Upper lobe of left lung (tissue), 4 donors: ENCODE results near the gene SYT6.

ENCODE experiments used
- EP300 ChIP-seq, 4 donors: sonication (generic); formaldehyde crosslinking; IDR thresholded peaks; one replicate each; pipeline ENCODE4 v1.5.1; 2017; ENCODE audit warnings: antibody characterized with exemption in 4 of 4, control low read depth in 2 of 4
- TF ChIP-seq, protein P1 (sequence below), 6 experiments: fragments of 450-650 bp in 4 of 6; fragments of 200-600 bp in 2 of 6; sonication (generic) in 2 of 6; IDR thresholded peaks; one replicate each; pipeline ENCODE4 v1.5.1; 2016 to 2019; ENCODE audit warnings: antibody characterized with exemption in 6 of 6

DNA sequence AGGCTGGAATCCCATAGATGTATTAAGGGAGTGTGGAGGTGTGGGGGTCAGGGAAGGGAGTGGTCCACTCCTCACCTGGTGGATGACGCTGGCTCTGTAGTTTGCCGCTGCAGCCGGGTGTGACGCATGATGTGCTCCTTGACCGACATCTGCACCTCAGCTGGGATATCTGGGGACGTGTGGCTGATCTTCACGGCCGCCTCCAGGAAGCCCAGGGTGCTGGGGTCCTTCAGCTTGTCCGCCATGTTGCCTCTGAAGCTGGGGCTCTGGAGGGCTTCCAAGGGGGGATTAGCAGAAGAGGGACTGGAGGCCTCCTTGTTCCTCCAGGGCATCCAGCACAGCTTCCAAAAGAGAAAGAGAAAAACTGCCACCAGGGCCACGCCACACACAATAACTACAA, 14.1 kb downstream of the SYT6 start:
- TF ChIP-seq EP300 (IDR thresholded peaks at IDR 0.05) = no peak
- TF ChIP-seq, protein P1, sequence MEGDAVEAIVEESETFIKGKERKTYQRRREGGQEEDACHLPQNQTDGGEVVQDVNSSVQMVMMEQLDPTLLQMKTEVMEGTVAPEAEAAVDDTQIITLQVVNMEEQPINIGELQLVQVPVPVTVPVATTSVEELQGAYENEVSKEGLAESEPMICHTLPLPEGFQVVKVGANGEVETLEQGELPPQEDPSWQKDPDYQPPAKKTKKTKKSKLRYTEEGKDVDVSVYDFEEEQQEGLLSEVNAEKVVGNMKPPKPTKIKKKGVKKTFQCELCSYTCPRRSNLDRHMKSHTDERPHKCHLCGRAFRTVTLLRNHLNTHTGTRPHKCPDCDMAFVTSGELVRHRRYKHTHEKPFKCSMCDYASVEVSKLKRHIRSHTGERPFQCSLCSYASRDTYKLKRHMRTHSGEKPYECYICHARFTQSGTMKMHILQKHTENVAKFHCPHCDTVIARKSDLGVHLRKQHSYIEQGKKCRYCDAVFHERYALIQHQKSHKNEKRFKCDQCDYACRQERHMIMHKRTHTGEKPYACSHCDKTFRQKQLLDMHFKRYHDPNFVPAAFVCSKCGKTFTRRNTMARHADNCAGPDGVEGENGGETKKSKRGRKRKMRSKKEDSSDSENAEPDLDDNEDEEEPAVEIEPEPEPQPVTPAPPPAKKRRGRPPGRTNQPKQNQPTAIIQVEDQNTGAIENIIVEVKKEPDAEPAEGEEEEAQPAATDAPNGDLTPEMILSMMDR (IDR thresholded peaks at IDR 0.05) = no peak
